ENCODE results near the gene NTNG1.

DNA sequence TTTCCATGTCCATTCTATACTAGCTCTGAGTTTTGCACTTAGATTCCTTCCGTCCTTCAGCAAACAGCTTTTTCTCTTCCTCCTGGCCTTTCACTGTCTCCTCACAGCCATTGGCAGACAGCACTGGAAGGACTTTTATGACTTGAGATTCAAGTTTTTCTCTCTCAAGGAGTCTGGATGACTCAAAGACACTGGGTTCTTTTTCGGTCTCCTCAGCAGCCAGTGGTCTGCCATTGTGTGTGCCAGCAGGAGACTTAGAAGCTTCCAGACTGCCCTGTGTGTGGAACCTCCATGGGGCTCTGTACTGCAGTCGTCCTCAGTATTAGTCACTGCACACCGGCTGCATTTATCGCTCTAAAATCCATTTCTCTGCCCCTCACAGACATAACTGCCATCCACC lies 30.5 kb downstream of the NTNG1 start:
- TF ChIP-seq EP300 (IDR thresholded peaks at IDR 0.05) (no peak), POLR2A (IDR thresholded peaks at IDR 0.05) (no peak)
- TF ChIP-seq, protein P1, sequence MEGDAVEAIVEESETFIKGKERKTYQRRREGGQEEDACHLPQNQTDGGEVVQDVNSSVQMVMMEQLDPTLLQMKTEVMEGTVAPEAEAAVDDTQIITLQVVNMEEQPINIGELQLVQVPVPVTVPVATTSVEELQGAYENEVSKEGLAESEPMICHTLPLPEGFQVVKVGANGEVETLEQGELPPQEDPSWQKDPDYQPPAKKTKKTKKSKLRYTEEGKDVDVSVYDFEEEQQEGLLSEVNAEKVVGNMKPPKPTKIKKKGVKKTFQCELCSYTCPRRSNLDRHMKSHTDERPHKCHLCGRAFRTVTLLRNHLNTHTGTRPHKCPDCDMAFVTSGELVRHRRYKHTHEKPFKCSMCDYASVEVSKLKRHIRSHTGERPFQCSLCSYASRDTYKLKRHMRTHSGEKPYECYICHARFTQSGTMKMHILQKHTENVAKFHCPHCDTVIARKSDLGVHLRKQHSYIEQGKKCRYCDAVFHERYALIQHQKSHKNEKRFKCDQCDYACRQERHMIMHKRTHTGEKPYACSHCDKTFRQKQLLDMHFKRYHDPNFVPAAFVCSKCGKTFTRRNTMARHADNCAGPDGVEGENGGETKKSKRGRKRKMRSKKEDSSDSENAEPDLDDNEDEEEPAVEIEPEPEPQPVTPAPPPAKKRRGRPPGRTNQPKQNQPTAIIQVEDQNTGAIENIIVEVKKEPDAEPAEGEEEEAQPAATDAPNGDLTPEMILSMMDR (IDR thresholded peaks at IDR 0.05) = no peak
